Liver (tissue), 9 donors: ENCODE measurements around the gene SKI. TPM values are rescaled to one million over a fixed set of nuclear protein-coding genes. Genes with fewer than 3 reads are reported as not detected.

ENCODE experiments used
- DNase-seq: peaks from one replicate; pipeline ENCODE4 v3.0.0-alpha.2; 2017; ENCODE audit warnings: low spot score
- H3K27ac ChIP-seq, 2 donors: one replicate each; pipeline ENCODE4 v1.7.0; 2013; ENCODE audit warnings: inconsistent platforms in 2 of 2, low read length in 2 of 2, control low read depth in 1 of 2, low read depth in 1 of 2, mild to moderate bottlenecking in 1 of 2
- H3K27me3 ChIP-seq, 4 donors: one replicate each; pipeline versions ENCODE4 v1.6.1 to v1.7.0; 2013; ENCODE audit warnings: low read length in 3 of 4, inconsistent platforms in 1 of 4, mild to moderate bottlenecking in 1 of 4, moderate library complexity in 1 of 4; ENCODE audit not compliant: control insufficient read depth in 4 of 4, insufficient read depth in 4 of 4
- H3K36me3 ChIP-seq, 4 donors: one replicate each; pipeline versions ENCODE4 v1.6.1 to v1.7.0; 2013; ENCODE audit warnings: low read length in 3 of 4, mild to moderate bottlenecking in 3 of 4, low read depth in 1 of 4, moderate library complexity in 1 of 4; ENCODE audit not compliant: control insufficient read depth in 4 of 4, insufficient read depth in 3 of 4
- H3K4me1 ChIP-seq, 4 donors: one replicate each; pipeline versions ENCODE4 v1.6.1 to v1.7.0; 2013; ENCODE audit warnings: low read length in 3 of 4, mild to moderate bottlenecking in 3 of 4, moderate library complexity in 1 of 4; ENCODE audit not compliant: control insufficient read depth in 4 of 4, insufficient read depth in 4 of 4
- H3K4me3 ChIP-seq, 3 donors: one replicate each; pipeline versions ENCODE4 v1.6.1 to v1.7.0; 2013; ENCODE audit warnings: low read length in 3 of 3, control low read depth in 1 of 3, low read depth in 1 of 3, mild to moderate bottlenecking in 1 of 3
- H3K9ac ChIP-seq, 2 donors: one replicate each; pipeline ENCODE4 v1.7.0; 2013; ENCODE audit warnings: low read length in 2 of 2, mild to moderate bottlenecking in 2 of 2, moderate library complexity in 2 of 2, control low read depth in 1 of 2, low read depth in 1 of 2
- H3K9me3 ChIP-seq, 4 donors: one replicate each; pipeline versions ENCODE4 v1.6.1 to v1.7.0; 2013; ENCODE audit warnings: low read length in 3 of 4; ENCODE audit not compliant: control insufficient read depth in 4 of 4
- ATF3 ChIP-seq: IDR thresholded peaks from 2 replicates; pipeline ENCODE4 v1.6.1; 2016; ENCODE audit warnings: antibody characterized with exemption
- CTCF ChIP-seq: fragments of 150-350 bp; IDR thresholded peaks from 2 replicates; pipeline ENCODE4 v1.5.1; 2017; ENCODE audit warnings: improper control_type of control experiment, low read depth, low read length; ENCODE audit not compliant: missing input control
- EGR1 ChIP-seq, 2 donors: IDR thresholded peaks; 2 replicates each; pipeline ENCODE4 v1.6.1; 2016 to 2018; ENCODE audit warnings: antibody characterized with exemption in 2 of 2, low read depth in 2 of 2
- FOXA1 ChIP-seq: IDR thresholded peaks from 2 replicates; pipeline ENCODE4 v1.6.1; 2016; ENCODE audit warnings: antibody characterized with exemption
- FOXA2 ChIP-seq: IDR thresholded peaks from 2 replicates; pipeline ENCODE4 v1.6.1; 2016; ENCODE audit warnings: antibody characterized with exemption
- GABPA ChIP-seq, 2 donors: IDR thresholded peaks in 1 of 2; conservative IDR thresholded peaks in 1 of 2; 2 replicates each; pipeline ENCODE4 v1.6.1; 2016; ENCODE audit warnings: antibody characterized with exemption in 2 of 2, mild to moderate bottlenecking in 1 of 2, moderate library complexity in 1 of 2
- HNF4A ChIP-seq, 2 donors: conservative IDR thresholded peaks; 2 replicates each; pipeline ENCODE4 v1.6.1; 2016; ENCODE audit warnings: antibody characterized with exemption in 2 of 2, mild to moderate bottlenecking in 2 of 2
- HNF4G ChIP-seq: IDR thresholded peaks from 2 replicates; pipeline ENCODE4 v1.6.1; 2016; ENCODE audit warnings: antibody characterized with exemption
- JUND ChIP-seq, 2 donors: IDR thresholded peaks; 2 replicates each; pipeline ENCODE4 v1.6.1; 2016; ENCODE audit warnings: antibody characterized with exemption in 2 of 2
- MAX ChIP-seq: IDR thresholded peaks from 2 replicates; pipeline ENCODE4 v1.6.1; 2016; ENCODE audit warnings: antibody characterized with exemption
- NR2F2 ChIP-seq: IDR thresholded peaks from 2 replicates; pipeline ENCODE4 v1.6.1; 2016; ENCODE audit warnings: antibody characterized with exemption
- RAD21 ChIP-seq, 2 donors: IDR thresholded peaks; 2 replicates each; pipeline ENCODE4 v1.6.1; 2016; ENCODE audit warnings: antibody characterized with exemption in 2 of 2, mild to moderate bottlenecking in 2 of 2
- REST ChIP-seq: IDR thresholded peaks from 2 replicates; pipeline ENCODE4 v1.6.1; 2016; ENCODE audit warnings: antibody characterized with exemption, mild to moderate bottlenecking
- RXRA ChIP-seq, 2 donors: IDR thresholded peaks; 2 replicates each; pipeline ENCODE4 v1.6.1; 2017 to 2018; ENCODE audit warnings: antibody characterized with exemption in 2 of 2, mild to moderate bottlenecking in 1 of 2
- SP1 ChIP-seq: IDR thresholded peaks from 2 replicates; pipeline ENCODE4 v1.6.1; 2018; ENCODE audit warnings: antibody characterized with exemption, mild to moderate bottlenecking
- TAF1 ChIP-seq: conservative IDR thresholded peaks from 2 replicates; pipeline ENCODE4 v1.6.1; 2016; ENCODE audit warnings: antibody characterized with exemption, mild to moderate bottlenecking
- YY1 ChIP-seq: IDR thresholded peaks from 2 replicates; pipeline ENCODE4 v1.6.1; 2016; ENCODE audit warnings: antibody characterized with exemption, mild to moderate bottlenecking
- ZBTB33 ChIP-seq: IDR thresholded peaks from 2 replicates; pipeline ENCODE4 v1.6.1; 2016; ENCODE audit warnings: antibody characterized with exemption
- WGBS: extraction: QIAGEN DNeasy Blood & Tissue Kit; methylation state at CpG from one replicate; pipeline ENCODE4 v1.1.7; 2013; 5-methylcytosine and 5-hydroxymethylcytosine counted together
- polyA plus RNA-seq, 2 donors: library from polyadenylated mRNA; stranded (reverse) in 1 of 2; unstranded in 1 of 2; fragments of 200-250 nt in 1 of 2; fragments of >200 nt in 1 of 2; fragmentation: Nextera tagmentation in 1 of 2; extraction: Ambion mirVana in 1 of 2; gene quantifications; one replicate each; pipeline versions ENCODE4 v1.2.1 to v1.2.3, GENCODE V29; 2013 to 2015
- total RNA-seq, 2 donors: library from RNA; depleted of rRNA; stranded (reverse); fragments of >200 nt; gene quantifications; one replicate each; pipeline ENCODE4 v1.2.3, GENCODE V29; 2014
- donor health status: healthy.
- donor health status: healthy.
- donor health status: healthy.
- donor health status: healthy.
- donor health status: healthy.

Gene SKI
- total and polyA plus RNA-seq, 4 donors: 3.2 to 21.3 (median 19.5) TPM

- TF ChIP-seq HNF4A (conservative IDR thresholded peaks at IDR 0.05) (peak; percentile 18 to 34), EGR1 (IDR thresholded peaks at IDR 0.05; ENCODE audit: low read depth in 2 of 2) (no peak)
- Histone ChIP-seq H3K27me3 (no peaks in the 10 kb centered on the region), H3K4me3 (no peak overlapping the region), H3K9ac (no peak overlapping the region), H3K4me1 (peaks cover 38 to 63% (median 58%) of the 10 kb centered on the region in 4 donors), H3K9me3 (no peaks in the 10 kb centered on the region), H3K27ac (peak overlapping the region; percentile 27 to 70), H3K36me3 (no peaks in the 10 kb centered on the region)
- DNase-seq: no peak
- 61% methylated on average over 30 of the region's 30 CpGs for WGBS
Measured at GRCh38 chr1:2267051-2267830, 39.1 kb downstream of the SKI start.

- Histone ChIP-seq H3K4me1 (peaks cover 41 to 69% (median 64%) of the 10 kb centered on the region in 4 donors), H3K36me3 (no peaks in the 10 kb centered on the region), H3K9me3 (no peaks in the 10 kb centered on the region), H3K27ac (peak overlapping the region in 1 of 2 donors; percentile 70), H3K27me3 (no peaks in the 10 kb centered on the region), H3K4me3 (no peak overlapping the region), H3K9ac (no peak overlapping the region)
- 92% methylated on average over 15 of the region's 15 CpGs for WGBS
- no peak for DNase-seq
- TF ChIP-seq ATF3 (no peak), SP1 (no peak), GABPA (IDR thresholded peaks at IDR 0.05 in 1 of 2, conservative IDR thresholded peaks at IDR 0.05 in 1 of 2) (no peak), FOXA1 (no peak), FOXA2 (no peak), JUND (IDR thresholded peaks at IDR 0.05) (no peak), YY1 (no peak), TAF1 (no peak), MAX (no peak), ZBTB33 (no peak), HNF4G (no peak), RXRA (IDR thresholded peaks at IDR 0.05) (no peak), REST (no peak), CTCF (no peak), RAD21 (IDR thresholded peaks at IDR 0.05) (no peak), HNF4A (conservative IDR thresholded peaks at IDR 0.05) (no peak), EGR1 (IDR thresholded peaks at IDR 0.05; ENCODE audit: low read depth in 2 of 2) (no peak), NR2F2 (no peak)
Measured at GRCh38 chr1:2267862-2268261, 39.7 kb downstream of the SKI start.
